Esophagus muscularis mucosa (tissue), 2 donors: ENCODE data around the gene KIF18B.

ENCODE experiments used
- POLR2A ChIP-seq: fragments of 450-650 bp; IDR thresholded peaks from one replicate; pipeline ENCODE4 v1.6.1; 2017; ENCODE audit warnings: antibody characterized with exemption, moderate library complexity, mild to moderate bottlenecking, low read depth
- POLR2AphosphoS5 ChIP-seq, 2 donors: sonication (generic); formaldehyde crosslinking; IDR thresholded peaks; one replicate each; pipeline ENCODE4 v1.6.1; 2017; ENCODE audit warnings: antibody characterized with exemption in 2 of 2

GRCh38 chr17:44952946-44953475 is 5.4 kb upstream of the KIF18B start:
- TF ChIP-seq POLR2AphosphoS5 (IDR thresholded peaks at IDR 0.05) (no peak), POLR2A (no peak)
